OCI-LY1 (cell line): Measurements from ENCODE around the gene CDR2.

ENCODE experiments used
- H2AFZ ChIP-seq: fragments of 200-600 bp; sonication (generic), shearing (Covaris generic); 2 replicates; pipeline ENCODE4 v1.6.0; 2014; ENCODE audit warnings: antibody characterized with exemption, mild to moderate bottlenecking, low read length
- H3F3A ChIP-seq: fragments of 200-600 bp; sonication (generic), shearing (Covaris generic); 2 replicates; pipeline ENCODE4 v1.6.0; 2014; ENCODE audit warnings: mild to moderate bottlenecking, antibody characterized with exemption, low read length, moderate library complexity; ENCODE audit not compliant: insufficient read depth
- H3K27ac ChIP-seq: fragments of 200-600 bp; sonication (generic); 2 replicates; pipeline ENCODE4 v1.5.1; 2014; ENCODE audit warnings: low read length, mixed run types, mild to moderate bottlenecking, low read depth; ENCODE audit not compliant: poor library complexity, severe bottlenecking
- H3K27me3 ChIP-seq: fragments of 200-600 bp; sonication (generic); 2 replicates; pipeline ENCODE4 v1.6.0; 2014; ENCODE audit warnings: antibody characterized with exemption, mild to moderate bottlenecking, low read length, moderate library complexity; ENCODE audit not compliant: insufficient read depth
- H3K36me3 ChIP-seq: fragments of 200-600 bp; sonication (generic); 2 replicates; pipeline ENCODE4 v1.6.1; 2014; ENCODE audit warnings: mild to moderate bottlenecking, antibody characterized with exemption, low read length, moderate library complexity, mixed read lengths; ENCODE audit not compliant: insufficient read depth
- H3K4me1 ChIP-seq: fragments of 200-600 bp; sonication (generic); 2 replicates; pipeline ENCODE4 v1.5.1; 2014; ENCODE audit warnings: mild to moderate bottlenecking, low read length, moderate library complexity; ENCODE audit not compliant: insufficient read depth, severe bottlenecking
- H3K4me2 ChIP-seq: fragments of 200-600 bp; sonication (generic), shearing (Covaris generic); 2 replicates; pipeline ENCODE4 v1.6.1; 2014; ENCODE audit warnings: low read length
- H3K4me3 ChIP-seq: fragments of 200-600 bp; sonication (generic); 2 replicates; pipeline ENCODE4 v1.5.1; 2014; ENCODE audit warnings: low read length, low read depth, mild to moderate bottlenecking, mixed read lengths; ENCODE audit not compliant: poor library complexity, severe bottlenecking
- H3K79me2 ChIP-seq: fragments of 200-600 bp; shearing (Covaris generic); 2 replicates; pipeline ENCODE4 v1.6.1; 2016; ENCODE audit warnings: mixed run types, low read length, mixed read lengths; ENCODE audit not compliant: insufficient read depth
- H3K9ac ChIP-seq: fragments of 200-600 bp; sonication (generic), shearing (Covaris generic); 2 replicates; pipeline ENCODE4 v1.6.1; 2014; ENCODE audit warnings: mild to moderate bottlenecking, low read length, mixed read lengths
- H3K9me2 ChIP-seq: fragments of 200-600 bp; sonication (generic), shearing (Covaris generic); 2 replicates; pipeline ENCODE4 v1.6.1; 2014; ENCODE audit warnings: low read depth, mild to moderate bottlenecking, low read length, mixed read lengths
- H3K9me3 ChIP-seq: fragments of 200-600 bp; shearing (Covaris generic); 2 replicates; pipeline ENCODE4 v1.6.1; 2014; ENCODE audit warnings: low read length, mixed read lengths
- H4K20me1 ChIP-seq: fragments of 200-600 bp; sonication (generic), shearing (Covaris generic); 2 replicates; pipeline ENCODE4 v1.6.0; 2016; ENCODE audit warnings: mild to moderate bottlenecking, low read length; ENCODE audit not compliant: insufficient read depth
- CTCF ChIP-seq: fragments of 200-600 bp; sonication (generic), shearing (Covaris generic); IDR thresholded peaks from 2 replicates; pipeline ENCODE4 v1.5.1; 2017; ENCODE audit warnings: mild to moderate bottlenecking, antibody characterized with exemption, low read length, moderate library complexity, mixed read lengths
- EZH2 ChIP-seq: fragments of 200-600 bp; sonication (generic), shearing (Covaris generic); IDR thresholded peaks from 2 replicates; pipeline ENCODE4 v1.8.0; 2017; ENCODE audit warnings: borderline replicate concordance, mixed run types, mild to moderate bottlenecking, antibody characterized with exemption, low read length, moderate library complexity, mixed read lengths

Gene CDR2

GRCh38 chr16:22297871-22298733 lies 76.3 kb downstream of the CDR2 start:
- Histone ChIP-seq H3K27me3 (no peaks in the 10 kb centered on the region), H3K9ac (peak overlapping the region; percentile 92), H3K9me3 (no peaks in the 10 kb centered on the region), H3K36me3 (peaks cover 14% of the 10 kb centered on the region), H3K4me2 (peak overlapping the region; percentile 68), H3K4me3 (peak overlapping the region; percentile 89), H4K20me1 (no peaks in the 10 kb centered on the region), H3F3A (no peaks in the 10 kb centered on the region), H2AFZ (no peak overlapping the region), H3K9me2 (no peaks in the 10 kb centered on the region), H3K4me1 (peaks cover 26% of the 10 kb centered on the region), H3K79me2 (peaks cover 31% of the 10 kb centered on the region), H3K27ac (peak overlapping the region; percentile 74)
- no peak for TF ChIP-seq CTCF
- no peak for TF ChIP-seq EZH2

GRCh38 chr16:22297114-22297870 lies 77.1 kb downstream of the CDR2 start, which contains the start of gene POLR3E:
Gene POLR3E (plus strand): TSS chr16:22297409. CDS start chr16:22302969, 5,560 bp downstream.
- Histone ChIP-seq H3K4me1 (peaks cover 26% of the 10 kb centered on the region), H3K9me3 (no peaks in the 10 kb centered on the region), H3K79me2 (peaks cover 29% of the 10 kb centered on the region), H3K4me3 (peak within 1 kb of the TSS; percentile 89), H3K9ac (peak within 1 kb of the TSS; percentile 92), H3K4me2 (peak within 1 kb of the TSS; percentile 91), H3K36me3 (peaks cover 7% of the 10 kb centered on the region), H3F3A (no peaks in the 10 kb centered on the region), H2AFZ (peak within 1 kb of the TSS; percentile 91), H3K27ac (peak within 1 kb of the TSS; percentile 74), H3K9me2 (no peaks in the 10 kb centered on the region), H3K27me3 (no peaks in the 10 kb centered on the region), H4K20me1 (no peaks in the 10 kb centered on the region)
- TF ChIP-seq EZH2, result no peak
- TF ChIP-seq CTCF, result peak; percentile 83

- Histone ChIP-seq H3K27me3 (no peaks in the 10 kb centered on the region), H3K9ac (peak overlapping the region; percentile 71), H3K9me2 (no peaks in the 10 kb centered on the region), H3K4me3 (peak overlapping the region; percentile 89), H3F3A (no peaks in the 10 kb centered on the region), H2AFZ (peak overlapping the region; percentile 91), H3K4me1 (peaks cover 26% of the 10 kb centered on the region), H3K27ac (no peak overlapping the region), H3K4me2 (peak overlapping the region; percentile 91), H4K20me1 (no peaks in the 10 kb centered on the region), H3K79me2 (peaks cover 24% of the 10 kb centered on the region), H3K36me3 (no peaks in the 10 kb centered on the region), H3K9me3 (no peaks in the 10 kb centered on the region)
- TF ChIP-seq CTCF (no peak), EZH2 (no peak)
Observed at GRCh38 chr16:22296225-22297113, 78.0 kb downstream of the CDR2 start.
